Esophagus mucosa (tissue), 1 donor: Measurements from ENCODE around the gene FEM1A. TPM values are rescaled to one million over a fixed set of nuclear protein-coding genes. Genes with fewer than 3 reads are reported as not detected.
"Not testable (repeated sequence)": the region's sequence is repeated elsewhere in the genome, so short reads cannot be mapped to it uniquely, and the experiment has no call there.

Experiments used
- ATAC-seq: fragments of 200-7000 bp; cut with Tn5 transposase; one replicate; pipeline ENCODE4 v1.9.1; 2020
- total RNA-seq: library from RNA; stranded (reverse); gene quantifications from one replicate; pipeline ENCODE4 v1.2.4, GENCODE V29; 2023
- donor health status: DM: yes; HTN: yes; CAD: no.

The FEM1A gene
- total RNA-seq, 1 donor from 2014 or later = 9.3 TPM

GRCh38 chr19:4814625-4815425 lies 23.3 kb downstream of the FEM1A start:
- no peak for ATAC-seq

- ATAC-seq = peak; percentile 76
These were observed 24.1 kb downstream of the FEM1A start for GRCh38 chr19:4815426-4816201.

- no peak for ATAC-seq
These were observed 24.8 kb downstream of the FEM1A start for GRCh38 chr19:4816202-4816949.

DNA sequence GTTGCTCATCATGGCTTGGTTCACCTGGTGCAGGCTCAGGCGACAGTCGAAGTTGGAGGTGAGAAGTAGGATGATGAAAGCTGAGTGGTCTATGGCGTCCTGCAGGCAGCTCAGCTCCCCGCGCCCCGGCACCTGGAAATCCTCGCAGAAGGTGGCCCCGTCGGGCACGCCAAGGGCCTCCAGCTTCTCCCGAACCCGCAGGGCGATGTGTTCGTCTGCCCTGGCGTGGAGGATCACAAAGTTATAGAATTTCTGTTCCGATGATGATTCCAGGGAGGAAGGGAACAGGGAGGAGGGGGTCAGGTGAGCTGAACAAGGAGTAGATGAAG lies 25.4 kb downstream of the FEM1A start:
- no peak for ATAC-seq

GRCh38 chr19:4817467-4818277 lies 26.1 kb downstream of the FEM1A start:
- ATAC-seq = no peak

DNA sequence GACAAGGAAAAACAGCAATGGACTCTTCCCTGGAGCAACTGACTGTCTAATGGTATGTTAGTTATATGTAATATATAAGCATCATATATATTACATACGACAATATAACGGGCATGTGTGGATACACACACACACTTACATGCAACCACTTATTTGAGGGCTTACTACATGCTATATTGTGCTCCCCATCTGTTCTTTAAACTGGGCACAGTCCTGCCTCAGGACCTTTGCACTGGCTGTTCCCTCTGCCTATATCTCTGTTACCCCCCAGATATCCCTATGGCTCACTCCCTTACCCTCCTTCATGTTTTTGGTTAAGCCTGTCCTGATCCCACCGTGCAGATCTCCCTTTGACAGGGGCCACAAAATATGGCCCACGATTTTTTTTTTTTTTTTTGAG lies 29.7 kb downstream of the FEM1A start:
- ATAC-seq = no peak

DNA sequence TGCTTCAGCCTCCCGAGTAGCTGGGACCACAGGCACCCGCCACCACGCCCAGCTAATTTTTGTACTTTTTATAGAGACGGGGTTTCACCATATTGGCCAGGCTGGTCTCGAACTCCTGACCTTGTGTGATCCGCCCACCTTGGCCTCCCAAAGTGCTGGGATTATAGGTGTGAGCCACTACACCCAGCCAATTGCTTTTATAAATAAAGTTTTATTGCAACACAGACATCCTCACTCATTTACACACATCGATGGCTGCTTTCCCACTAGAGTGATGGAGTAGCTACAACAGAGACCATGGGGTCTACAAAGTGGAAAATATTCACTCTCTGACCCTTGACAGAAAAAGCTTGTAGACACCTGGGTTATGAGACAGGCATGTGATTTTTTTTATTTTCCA lies 30.8 kb downstream of the FEM1A start:
- not testable (repeated sequence) for ATAC-seq

DNA sequence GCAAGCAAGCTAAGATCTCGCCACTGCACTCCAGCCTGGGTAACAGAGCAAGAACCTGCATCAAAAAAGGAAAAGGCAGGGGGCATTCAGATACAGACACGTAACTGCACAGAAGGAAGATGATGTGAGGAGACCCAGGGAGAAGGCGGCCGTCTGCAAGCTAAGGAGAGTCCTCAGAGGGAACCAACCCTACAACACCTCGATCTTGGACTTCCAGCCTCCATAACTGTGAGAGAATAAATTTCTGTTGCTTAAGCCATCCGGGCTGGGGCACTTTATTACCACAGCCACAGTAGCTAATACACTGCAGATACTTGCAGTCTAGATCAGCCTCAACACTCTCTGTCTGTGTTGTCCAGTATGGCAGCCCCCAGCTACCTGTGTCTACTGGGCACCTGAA lies 32.0 kb downstream of the FEM1A start:
- no peak for ATAC-seq

DNA sequence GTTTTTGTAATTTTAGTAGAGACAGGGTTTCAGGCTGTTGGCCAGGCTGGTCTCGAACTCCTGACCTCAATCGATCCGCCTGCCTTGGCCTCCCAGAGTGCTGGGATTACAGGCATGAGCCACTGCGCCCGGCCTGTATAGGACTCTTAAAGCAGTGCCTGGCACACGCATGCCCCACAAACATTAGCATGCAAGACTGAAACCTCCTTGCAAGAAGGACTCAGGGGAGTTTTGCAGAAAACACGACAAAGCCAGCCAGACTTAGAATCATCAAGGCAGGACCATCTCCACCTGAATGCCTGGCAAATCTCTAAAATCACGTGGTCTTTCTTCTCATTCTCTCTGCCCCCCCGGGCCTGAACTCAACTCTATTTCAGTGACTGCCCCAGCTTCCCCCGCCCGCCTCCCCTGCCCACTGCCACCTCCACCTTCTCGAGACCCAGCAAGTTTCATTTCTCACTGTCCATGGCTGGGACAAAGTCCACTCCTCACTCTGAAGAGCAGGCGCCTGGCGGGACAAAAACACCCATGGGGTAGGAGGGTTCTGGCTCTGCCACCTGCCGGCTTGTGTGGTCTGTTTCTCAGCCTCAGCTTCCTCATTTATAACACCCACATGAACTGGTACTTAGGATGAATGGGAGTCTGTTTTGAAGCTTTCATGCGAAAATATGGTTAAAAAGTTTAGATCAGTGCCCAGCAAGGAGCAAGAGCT lies 37.6 kb downstream of the FEM1A start:
- ATAC-seq = no peak

- ATAC-seq = no peak
These were observed 38.8 kb downstream of the FEM1A start for GRCh38 chr19:4830332-4830731.

DNA sequence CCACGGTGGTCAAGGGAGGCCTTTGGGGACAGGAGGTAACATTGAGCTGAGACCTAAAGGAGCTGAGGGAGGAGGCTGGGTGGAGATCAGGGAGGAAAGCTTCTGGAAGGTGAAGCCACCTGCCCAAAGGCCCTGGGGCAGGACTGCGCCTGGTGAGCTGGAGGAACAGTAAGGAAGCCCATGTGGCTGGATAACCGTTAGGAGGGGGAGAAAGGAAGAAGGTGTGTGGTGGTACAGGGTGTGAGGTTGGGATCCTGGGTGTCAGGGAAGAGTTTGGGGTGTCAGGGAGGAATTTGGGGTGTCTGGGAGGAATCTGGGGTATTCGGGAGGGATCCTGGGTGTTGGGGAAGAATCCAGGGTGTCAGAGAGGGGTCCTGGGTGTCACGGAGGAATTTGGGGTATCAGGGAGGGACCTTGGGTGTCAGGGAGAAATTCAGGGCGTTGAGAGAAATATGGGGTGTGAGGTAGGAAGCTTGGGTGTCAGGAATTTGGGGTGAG lies 39.3 kb downstream of the FEM1A start:
- ATAC-seq = peak; percentile 52

DNA sequence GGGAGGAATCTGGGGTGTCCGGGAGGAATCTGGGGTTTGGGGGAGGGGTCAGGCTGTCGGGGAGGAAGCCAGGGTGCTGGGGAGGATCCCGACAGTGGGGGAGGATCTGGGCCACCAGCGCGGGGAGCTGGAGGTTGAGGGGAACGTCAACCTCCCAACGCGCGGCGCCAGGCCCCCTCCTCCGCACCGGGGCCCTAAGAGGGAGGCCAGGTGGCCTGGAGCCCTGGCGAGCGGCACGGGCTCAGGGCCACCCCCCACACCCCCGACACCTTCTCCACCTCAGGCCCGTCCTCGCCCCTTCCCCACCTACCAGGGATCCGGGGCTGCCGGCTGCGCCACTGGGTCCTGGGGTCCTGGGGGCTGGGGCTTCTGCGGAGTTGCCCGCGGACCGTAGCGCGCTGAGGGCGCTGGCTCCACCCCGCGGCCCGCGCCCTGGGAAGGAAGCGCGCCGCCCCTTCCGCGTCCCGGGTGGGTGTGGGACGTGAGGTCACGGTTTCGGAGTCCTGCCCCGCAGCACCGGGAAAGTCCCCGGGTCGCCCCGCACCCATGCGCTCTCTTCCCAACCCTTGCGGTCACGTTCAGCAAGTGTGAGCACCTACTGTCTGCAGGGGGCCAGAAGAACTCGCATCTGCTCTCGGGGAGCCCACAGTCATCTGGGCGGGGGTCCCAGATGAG lies 39.9 kb downstream of the FEM1A start, which contains the start of gene TICAM1:
Gene TICAM1, minus strand, starts transcription at position 409 of the 675 bp plus-strand sequence. CDS start 13,335 bp downstream, outside the sequence.
- peak; percentile 93 for ATAC-seq

- ATAC-seq = not testable (repeated sequence)
These were observed 40.4 kb downstream of the FEM1A start for GRCh38 chr19:4831979-4832340.

DNA sequence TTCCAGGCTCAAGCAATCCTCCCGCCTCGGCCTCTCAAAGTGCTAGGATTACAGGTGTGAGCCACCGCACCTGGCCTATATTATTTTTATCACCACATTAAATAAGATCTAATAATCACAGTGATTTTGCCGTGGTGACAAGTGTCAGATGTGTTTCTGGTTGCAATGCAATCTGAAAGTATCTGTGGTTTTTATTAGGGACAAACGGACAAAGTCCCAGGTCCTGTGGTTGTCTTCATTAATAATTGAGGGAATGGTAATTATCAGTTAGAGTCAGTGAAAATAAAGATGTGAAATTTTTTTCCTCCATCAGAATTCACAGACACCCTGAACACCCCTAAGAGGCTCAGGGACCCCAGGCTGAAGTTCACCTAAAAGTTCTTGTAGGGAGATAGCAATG lies 41.2 kb downstream of the FEM1A start:
- no peak for ATAC-seq

DNA sequence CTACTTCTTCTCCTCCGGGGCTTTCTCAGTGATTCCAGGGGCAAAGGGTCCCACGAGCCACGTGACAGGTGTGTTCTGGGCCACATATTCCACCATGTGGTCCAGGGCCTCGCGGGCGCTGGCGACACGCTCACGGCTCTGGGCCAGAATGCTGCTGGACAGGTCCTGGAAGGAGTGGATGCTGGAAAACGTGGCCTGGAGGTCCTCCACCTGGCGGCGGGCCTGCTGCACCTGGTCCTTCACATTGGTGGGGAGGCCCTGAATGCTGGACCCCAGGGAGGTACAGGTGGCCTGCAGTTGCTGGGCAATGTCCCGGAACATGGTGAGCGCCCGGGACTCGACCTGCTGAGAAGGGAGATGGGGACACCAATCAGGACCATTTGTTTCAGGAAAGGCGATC lies 47.7 kb downstream of the FEM1A start:
- ATAC-seq = no peak

DNA sequence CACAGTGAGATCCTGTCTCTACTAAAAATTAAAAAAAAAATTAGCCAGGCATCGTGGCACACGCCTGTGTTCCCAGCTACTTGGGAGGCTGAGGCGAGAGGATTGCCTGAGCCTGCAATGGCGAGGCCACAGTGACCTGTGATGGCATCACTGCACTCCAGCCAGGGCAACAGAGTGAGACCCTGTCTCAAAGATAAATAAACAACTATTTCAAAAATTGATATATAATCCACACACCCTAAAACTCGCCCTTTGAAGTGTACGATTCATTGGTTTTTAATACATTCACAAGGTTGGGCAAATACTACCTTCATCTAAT lies 52.1 kb downstream of the FEM1A start:
- ATAC-seq = no peak

DNA sequence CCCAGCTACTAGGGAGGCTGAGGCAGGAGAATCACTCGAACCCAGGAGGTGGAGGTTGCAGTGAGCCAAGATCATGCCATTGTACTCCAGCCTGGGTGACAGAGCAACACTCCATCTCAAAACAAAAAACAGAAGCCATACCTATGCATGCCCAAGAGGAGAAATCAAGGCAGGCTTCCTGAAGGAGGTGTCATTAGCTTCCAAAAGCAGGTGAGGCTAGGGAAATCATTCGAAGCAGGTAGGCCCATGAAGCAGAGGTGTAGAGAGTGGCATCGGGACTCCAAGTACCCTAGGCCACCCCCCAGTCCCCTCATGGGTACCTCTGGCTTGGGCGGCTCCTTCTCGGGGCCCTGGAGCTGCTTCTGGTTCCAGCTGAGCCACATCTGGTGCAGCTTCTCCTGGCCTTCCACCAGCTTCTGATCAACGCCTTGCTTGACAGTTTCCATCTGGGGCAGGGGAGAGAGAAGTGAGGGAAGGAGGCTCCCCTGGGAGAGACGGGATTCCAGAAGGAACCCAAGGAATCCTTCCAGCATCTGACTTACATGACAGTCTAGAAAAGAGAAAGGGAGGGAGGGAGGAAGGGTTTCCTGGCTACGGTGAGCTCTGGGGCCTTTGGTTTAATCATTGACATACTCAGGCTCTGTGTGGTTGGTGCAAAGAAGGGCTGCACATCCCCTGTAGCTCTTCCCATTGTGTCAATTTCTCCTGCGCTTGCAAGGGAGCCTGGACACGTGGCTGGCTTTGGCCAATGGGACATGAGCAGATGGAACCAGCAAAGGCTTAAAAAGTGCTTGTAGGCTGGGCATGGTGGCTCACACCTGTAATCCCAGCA lies 53.0 kb downstream of the FEM1A start:
- ATAC-seq = no peak

DNA sequence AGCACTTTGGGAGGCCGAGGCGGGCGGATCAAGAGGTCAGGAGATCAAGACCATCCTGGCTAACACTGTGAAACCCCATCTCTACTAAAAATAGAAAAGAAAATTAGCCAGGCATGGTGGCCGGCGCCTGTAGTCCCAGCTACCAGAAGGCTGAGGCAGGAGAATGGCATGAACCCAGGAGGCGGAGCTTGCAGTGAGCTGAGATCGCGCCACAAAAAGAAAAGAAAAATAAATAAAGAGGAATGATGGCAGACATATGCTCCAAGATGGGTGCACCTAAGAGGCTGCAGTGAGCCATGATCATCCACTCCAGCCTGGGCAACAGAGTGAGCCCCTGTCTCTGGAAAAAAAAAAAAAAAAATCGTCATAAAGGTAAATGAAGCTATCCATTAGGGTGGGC lies 54.4 kb downstream of the FEM1A start:
- not testable (repeated sequence) for ATAC-seq

- no peak for ATAC-seq
These were observed 55.8 kb downstream of the FEM1A start for GRCh38 chr19:4847190-4847973.
